T-helper 1 cell treated with Interleukin-12 subunit alpha and Interleukin-12 subunit beta and Interleukin-4 antibody, amounts not matched to agents 30 ng/mL and 1 ng/mL, for 36 hours (primary cell): ENCODE results near the gene SLC35G2. TPM values are rescaled to one million over a fixed set of nuclear protein-coding genes. Genes with fewer than 3 reads are reported as not detected.

ENCODE experiments used
- intact Hi-C: fragments of 100-400 bp; cut with micrococcal nuclease; formaldehyde crosslinking; loops from one replicate; pipeline ENCODE4 v1.15.1; 2024
- total RNA-seq: library from RNA; stranded (reverse); gene quantifications from 2 replicates; pipeline ENCODE4 v1.2.3, GENCODE V29; 2022

The SLC35G2 gene
- 0.80 and 0.91 TPM in 2 replicates for total RNA-seq

- intact Hi-C loops, result loop anchor here (1.0 to 5.0 kb wide), 5 partner anchors 20 to 194 kb away; partner anchors contain the start of gene NCK1
Measured at GRCh38 chr3:136818769-136819391, at the start of gene SLC35G2. TSS of gene SLC35G2 (plus strand) at chr3:136819126. CDS start at chr3:136854461, 35,335 bp downstream.

DNA sequence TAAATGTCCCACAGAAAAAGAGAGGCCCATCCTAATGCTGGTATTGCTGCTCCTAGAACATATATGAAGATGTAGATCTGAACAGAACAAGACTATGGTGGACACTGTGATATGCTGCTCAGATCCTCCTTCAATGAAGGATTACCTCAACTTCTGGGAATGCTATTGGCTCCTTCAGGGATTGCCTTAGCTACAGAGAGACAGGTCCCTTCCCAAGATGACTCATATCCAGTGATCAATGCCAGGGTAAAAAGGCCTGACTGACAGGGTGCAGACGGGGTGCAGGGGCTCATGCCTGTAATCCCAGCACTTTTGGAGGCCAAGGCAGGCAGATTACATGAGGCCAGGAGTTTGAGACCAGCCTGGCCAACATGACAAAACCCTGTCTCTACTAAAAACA, 46.2 kb upstream of the SLC35G2 start:
- intact Hi-C loops, result no loop called here

- intact Hi-C loops, result no loop called here
Measured at GRCh38 chr3:136778865-136779264, 40.1 kb upstream of the SLC35G2 start.

DNA sequence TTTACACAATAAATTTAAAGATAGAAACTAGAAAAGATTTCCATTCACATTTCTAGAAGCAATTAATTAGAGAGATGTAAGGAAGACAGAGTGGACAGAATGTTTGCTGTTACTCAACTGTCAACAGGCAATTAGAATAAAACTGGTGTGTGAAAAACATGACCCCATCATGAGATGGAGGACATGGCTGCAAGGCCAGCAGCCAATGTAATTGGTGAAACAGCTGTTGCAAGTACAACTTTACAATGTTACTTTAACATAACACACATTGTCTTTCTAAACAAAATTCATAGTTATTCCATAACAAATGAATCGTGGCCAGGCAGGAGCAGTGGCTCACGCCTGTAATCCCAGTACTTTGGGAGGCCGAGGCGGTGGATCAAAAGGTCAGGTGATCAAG, 38.2 kb upstream of the SLC35G2 start:
- intact Hi-C loops, result no loop called here

GRCh38 chr3:136783708-136784191, 35.2 kb upstream of the SLC35G2 start:
- intact Hi-C loops, result no loop called here

DNA sequence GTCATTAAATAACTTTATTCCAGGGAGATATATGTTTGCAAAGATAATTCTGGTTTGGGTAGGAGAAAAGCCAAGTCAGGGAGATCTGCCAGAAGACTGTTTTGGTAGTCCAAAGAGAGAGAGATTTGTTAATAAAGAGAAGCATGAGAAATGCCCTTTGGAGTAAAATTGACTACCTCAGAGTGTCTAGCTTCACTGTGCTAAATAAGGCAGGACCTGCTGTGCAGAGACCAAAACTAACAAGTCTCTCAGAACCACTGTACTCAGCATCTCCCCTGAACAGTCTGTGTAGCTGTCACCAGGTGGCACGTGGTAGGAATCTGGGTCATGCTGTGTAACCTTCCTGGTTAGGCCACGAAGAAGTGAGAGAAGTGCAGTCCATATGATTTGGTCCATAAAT, 31.6 kb upstream of the SLC35G2 start:
- intact Hi-C loops, result loop anchor here (1.0 to 5.0 kb wide), 5 partner anchors 30 to 133 kb away; partner anchors contain the start of gene NCK1

GRCh38 chr3:136788154-136788553, 30.8 kb upstream of the SLC35G2 start:
- intact Hi-C loops, result loop anchor here (5.0 kb wide), 1 partner anchor 49 kb away; no protein-coding TSS in a partner anchor

GRCh38 chr3:136789976-136790375, 28.9 kb upstream of the SLC35G2 start:
- intact Hi-C loops, result loop anchor here (5.0 kb wide), 1 partner anchor 47 kb away; no protein-coding TSS in a partner anchor

DNA sequence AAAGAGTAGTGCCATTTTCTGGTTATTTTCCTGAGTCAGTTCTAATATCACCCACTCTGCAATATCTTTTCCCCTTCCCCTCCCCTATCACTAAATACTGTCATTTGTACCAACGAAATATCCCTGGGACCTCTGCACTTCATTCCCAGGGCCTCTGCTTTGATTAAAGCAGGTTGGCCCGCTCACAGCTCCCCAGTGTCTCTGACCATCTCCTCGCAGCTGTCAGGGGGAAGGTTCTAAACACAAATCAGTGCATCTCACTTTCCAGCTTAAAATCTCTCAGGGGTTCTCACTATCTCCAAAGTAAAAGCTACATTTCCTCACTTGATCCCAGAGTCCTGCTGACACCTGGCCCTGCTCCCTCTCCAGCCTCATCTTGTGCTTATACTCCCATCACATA, 28.1 kb upstream of the SLC35G2 start:
- intact Hi-C loops, result no loop called here

- intact Hi-C loops, result no loop called here
Measured at GRCh38 chr3:136792556-136793330, 26.2 kb upstream of the SLC35G2 start.

DNA sequence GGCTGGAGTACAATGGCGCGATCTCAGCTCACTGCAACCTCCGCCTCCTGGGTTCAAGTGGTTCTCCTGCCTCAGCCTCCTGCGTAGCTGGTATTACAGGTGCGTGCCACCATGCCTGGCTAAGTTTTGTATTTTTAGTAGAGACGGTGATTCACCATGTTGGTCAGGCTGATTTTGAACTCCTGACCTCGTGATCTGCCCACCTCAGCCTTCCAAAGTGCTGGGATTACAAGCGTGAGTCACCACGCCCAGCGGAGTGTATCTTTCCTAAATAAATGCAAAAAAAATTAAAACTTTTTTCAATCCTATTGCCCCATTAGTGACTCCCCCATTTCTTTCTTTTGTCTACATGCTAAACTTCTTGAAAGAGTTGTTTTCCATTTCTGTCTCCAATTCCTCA, 17.8 kb upstream of the SLC35G2 start:
- intact Hi-C loops, result loop anchor here (5.0 kb wide), 1 partner anchor 39 kb away; no protein-coding TSS in a partner anchor

- intact Hi-C loops, result loop anchor here (5.0 kb wide), 1 partner anchor 40 kb away; no protein-coding TSS in a partner anchor
Measured at GRCh38 chr3:136802481-136802996, 16.4 kb upstream of the SLC35G2 start.

DNA sequence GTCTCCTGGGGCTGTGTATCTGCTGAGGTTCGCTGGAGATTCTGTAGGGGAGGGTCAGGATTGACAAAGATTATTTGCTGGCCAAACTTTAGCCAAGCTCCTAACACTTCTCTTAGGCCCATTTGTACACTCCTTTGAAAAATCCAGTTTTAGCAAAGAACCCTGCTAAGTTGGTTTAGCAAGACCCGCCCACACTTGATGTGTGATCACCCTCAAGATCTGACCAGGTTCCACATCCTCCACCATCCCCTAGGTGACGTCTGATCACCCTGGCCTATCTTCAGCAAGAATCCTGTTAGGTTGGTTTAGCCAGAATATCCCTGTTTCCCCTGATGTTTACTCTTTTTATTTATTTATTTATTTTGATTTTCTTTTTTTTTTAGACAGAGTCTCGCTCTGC, 14.8 kb upstream of the SLC35G2 start:
- intact Hi-C loops, result loop anchor here (5.0 kb wide), 1 partner anchor 42 kb away; no protein-coding TSS in a partner anchor

DNA sequence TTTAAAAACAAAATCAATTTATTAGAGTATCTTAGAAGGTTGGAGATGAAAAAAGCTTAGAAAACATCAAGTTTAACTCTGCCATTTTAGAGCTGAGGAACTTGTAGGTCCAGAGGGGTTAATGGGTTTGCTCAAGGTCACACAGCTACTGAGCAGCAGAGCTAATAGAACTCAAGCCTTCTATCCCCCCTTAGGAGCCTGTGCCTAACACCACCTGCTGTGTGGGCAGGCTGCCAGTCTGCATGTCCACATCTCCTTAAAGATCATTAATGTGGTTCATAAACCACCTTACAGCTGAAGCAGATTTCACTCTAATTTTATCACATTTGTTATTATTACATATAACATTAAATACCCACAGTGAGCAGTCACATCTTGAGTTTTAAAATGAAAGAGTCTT, 14.1 kb upstream of the SLC35G2 start:
- intact Hi-C loops, result loop anchor here (5.0 kb wide), 1 partner anchor 43 kb away; no protein-coding TSS in a partner anchor

GRCh38 chr3:136805795-136806194, 13.1 kb upstream of the SLC35G2 start:
- intact Hi-C loops, result no loop called here

- intact Hi-C loops, result no loop called here
Measured at GRCh38 chr3:136811701-136812100, 7.2 kb upstream of the SLC35G2 start.

- intact Hi-C loops, result loop anchor here (1.0 to 5.0 kb wide), 2 partner anchors 30 to 115 kb away; no protein-coding TSS in a partner anchor
Measured at GRCh38 chr3:136817448-136817847, 1.5 kb upstream of the SLC35G2 start.

DNA sequence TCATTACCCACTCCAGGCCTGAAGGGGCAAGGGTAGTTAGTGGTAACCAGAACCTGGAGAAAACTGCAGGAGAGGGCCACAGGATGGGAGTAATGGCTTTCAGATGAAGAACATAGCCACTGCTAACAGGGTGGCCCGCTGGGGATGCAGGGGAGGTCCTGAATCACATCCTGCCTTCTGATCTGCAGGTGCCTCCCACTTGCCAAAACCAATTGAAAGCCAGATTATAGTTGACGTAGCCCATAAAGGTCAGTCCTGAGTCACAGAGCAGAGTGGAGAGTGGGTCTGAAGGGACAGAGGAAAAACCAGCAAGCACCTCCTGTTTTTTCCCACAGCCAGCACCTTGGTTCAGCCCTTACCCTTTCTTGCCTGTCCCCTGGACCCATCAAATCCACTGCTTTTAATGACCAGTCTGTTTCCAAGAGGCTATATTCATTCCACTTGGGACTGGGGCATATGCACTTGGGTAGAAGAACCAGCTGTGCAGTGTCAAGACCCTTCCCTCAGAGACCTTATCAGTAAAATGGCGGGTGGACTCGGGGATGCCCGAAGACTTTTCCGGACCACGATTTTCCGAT, 646 bp upstream of the SLC35G2 start:
- intact Hi-C loops, result loop anchor here (1.0 to 5.0 kb wide), 5 partner anchors 21 to 195 kb away; partner anchors contain the start of gene NCK1

- intact Hi-C loops, result loop anchor here (2.0 to 5.0 kb wide), 3 partner anchors 19 to 193 kb away; no protein-coding TSS in a partner anchor
Measured at GRCh38 chr3:136819392-136819730, 435 bp downstream of the SLC35G2 start.

- intact Hi-C loops, result loop anchor here (2.0 to 5.0 kb wide), 3 partner anchors 19 to 193 kb away; no protein-coding TSS in a partner anchor
Measured at GRCh38 chr3:136819731-136820679, 1.1 kb downstream of the SLC35G2 start.
